ENCODE results near the gene IGFN1.

GRCh38 chr1:201250326-201251011 lies 59.8 kb downstream of the IGFN1 start:
- no peak for TF ChIP-seq SUZ12 (IDR thresholded peaks at IDR 0.05; ENCODE audit: unreplicated experiment)
- TF ChIP-seq ESRRA (IDR thresholded peaks at IDR 0.05; ENCODE audit: low read length), result no peak

Measured in GM12878 (cell line).